Glomerular visceral epithelial cell (primary cell): Measurements from ENCODE around the gene ETV5.

Experiments used
- DNase-seq: peaks from one replicate; pipeline ENCODE4 v3.0.0-alpha.2; 2016; ENCODE audit errors: extremely low spot score

Gene ETV5

DNA sequence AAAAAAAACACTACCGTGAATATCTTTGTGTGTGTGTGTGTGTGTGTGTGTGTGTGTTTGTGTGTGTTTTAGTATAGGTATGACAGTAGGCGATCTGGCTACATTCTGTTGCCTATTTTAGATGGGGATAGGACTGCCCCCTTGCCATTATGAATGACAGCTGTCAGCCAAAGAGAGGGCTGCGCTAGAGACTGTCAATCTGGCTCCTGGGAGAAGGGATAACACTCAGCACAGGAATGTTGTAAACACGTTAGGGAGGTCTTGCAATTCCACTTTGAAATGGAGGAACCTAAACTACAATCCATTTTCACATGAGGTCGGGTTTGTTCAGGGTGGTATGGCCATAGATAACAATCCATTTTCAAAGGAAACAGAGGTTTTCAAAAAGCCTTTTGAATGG, 14.1 kb upstream of the ETV5 start:
- no peak for DNase-seq

DNA sequence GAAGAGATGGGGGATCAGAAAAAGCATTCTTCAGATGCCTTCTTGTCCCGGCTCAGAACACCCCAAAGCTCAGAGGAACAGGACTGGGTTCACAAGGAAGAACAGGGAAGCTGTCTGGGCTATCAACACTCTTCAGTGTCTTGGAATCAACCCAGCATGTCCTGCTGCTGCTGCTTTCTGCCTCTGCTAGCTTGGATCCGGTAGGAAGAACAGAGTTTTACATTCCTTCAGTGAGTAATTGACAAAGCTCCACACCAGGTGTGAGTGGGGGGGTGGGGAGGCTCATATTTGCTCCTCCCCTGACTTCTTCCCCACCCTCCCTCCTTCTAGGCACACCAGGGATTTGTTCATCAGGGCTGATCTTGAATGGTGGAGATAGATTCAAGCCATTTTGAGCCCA, 13.1 kb upstream of the ETV5 start:
- DNase-seq, result no peak

DNA sequence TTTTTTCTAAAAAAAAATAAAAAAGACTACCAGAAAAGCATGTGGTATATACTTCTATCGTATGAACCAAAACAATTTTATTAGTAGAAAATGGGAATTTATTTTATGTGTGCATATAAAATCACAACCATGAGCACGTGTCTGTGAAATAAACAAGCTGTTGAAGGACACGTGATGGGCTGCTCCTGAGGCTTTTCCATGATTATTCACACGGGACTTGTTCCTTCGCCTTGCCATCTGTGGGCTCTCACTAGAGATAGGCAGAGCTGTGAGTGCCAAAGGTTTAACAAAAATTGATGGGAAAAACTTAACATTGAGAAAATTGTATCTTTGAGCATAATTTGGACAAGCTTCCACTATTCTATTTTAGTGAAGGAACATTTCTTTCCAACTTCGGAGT, 12.4 kb upstream of the ETV5 start:
- no peak for DNase-seq

DNA sequence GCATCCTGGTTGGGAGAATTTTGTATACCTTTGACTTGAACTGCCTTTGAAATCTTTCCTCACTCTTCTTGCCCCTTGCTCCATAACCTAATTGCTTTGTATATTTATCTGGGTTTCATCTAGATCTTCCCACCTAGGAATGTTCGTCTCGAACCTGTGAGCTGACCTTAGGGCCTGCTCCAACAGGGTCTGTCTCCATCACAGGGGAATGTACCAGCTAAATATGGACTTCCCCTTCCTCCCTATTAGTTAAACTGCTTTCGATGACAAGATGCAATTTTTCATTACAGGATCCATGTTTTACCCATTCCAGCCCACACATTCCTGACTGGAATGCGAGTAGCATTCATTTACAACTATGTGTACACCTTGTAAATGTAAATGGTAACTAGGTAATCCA, 10.6 kb upstream of the ETV5 start:
- DNase-seq, result no peak

DNA sequence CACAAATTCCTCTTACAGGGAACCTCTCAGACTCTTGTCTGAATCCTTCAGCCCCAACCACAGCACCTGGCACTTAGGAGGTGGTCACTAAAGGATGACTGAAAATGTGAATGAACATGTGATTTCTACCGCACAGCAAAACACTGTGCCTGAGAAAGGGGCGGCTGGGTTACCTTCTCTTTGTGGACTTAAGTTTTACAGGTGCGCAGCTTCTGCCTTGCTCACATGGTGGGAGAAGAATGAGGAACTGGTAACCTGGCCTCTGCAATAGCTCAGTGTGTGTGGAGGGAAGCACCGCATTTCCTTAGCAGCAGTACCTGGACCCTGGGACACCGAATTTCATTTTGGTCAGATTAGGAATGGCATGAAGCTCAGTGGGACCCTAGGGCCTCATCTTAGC, 9.8 kb upstream of the ETV5 start:
- no peak for DNase-seq

DNA sequence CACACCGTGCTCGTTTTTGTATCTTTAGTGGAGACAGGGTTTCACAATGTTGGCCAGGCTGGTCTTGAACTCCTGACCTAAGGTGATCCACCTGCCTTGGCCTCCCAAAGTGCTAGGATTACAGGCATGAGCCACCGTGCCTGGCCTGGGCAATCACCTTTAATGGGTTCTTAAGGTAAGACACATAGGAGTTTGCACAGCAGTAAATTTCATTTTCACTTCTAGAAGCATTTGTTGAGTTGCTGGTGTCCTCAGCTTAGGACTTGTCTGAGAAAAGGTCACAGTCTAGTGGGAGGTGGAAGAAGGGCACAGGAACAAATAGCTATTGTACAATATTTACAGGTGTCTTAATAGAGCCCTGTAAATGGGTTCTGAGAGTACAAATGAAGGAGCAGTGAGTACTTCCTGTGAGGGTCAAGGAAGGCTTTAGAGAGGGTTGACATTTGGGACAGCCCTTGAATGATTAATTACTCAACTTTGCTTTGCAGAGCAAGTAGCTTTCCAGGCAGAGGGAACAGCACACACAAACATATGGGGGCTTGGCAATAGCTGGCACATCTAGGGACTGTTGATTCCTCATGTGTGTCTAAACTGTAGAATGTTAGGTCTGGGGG, 8.7 kb upstream of the ETV5 start:
- no peak for DNase-seq

DNA sequence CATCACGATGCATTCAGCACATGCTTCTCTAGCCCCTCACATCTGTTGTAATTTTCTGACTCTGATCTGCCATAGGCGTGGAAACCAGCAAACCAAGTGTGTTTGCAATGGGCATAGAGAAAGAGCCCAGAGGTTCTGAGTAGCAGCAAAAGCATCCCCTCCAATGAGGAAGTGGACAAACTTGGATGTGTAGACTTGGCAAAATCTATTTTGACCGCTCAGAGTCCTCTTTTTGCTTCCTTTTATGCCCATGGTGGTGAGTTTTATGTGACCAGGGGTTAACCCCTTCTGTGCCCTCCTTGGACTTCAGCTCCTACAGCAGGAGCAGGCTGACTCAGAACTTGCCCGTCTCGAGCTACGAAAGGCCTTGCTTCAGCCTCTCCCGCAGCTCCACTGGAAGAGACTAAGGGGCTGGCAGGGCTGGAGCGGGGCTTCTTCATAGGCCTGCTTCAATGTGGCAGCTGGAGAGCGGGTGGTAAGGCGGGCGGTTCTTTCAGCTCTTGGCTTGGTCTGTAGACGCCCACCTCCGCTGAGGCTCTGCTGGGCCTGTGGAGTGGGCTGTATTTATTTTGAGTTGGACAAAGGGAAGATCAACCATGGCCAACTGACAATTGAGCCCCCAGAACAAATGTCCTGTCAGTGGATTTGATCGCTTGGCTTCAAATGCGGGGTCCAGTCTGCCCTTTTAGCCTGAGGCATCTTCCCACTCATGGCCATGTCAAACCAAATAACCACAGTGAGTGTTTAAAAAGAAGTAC, 6.5 kb upstream of the ETV5 start:
- no peak for DNase-seq

DNA sequence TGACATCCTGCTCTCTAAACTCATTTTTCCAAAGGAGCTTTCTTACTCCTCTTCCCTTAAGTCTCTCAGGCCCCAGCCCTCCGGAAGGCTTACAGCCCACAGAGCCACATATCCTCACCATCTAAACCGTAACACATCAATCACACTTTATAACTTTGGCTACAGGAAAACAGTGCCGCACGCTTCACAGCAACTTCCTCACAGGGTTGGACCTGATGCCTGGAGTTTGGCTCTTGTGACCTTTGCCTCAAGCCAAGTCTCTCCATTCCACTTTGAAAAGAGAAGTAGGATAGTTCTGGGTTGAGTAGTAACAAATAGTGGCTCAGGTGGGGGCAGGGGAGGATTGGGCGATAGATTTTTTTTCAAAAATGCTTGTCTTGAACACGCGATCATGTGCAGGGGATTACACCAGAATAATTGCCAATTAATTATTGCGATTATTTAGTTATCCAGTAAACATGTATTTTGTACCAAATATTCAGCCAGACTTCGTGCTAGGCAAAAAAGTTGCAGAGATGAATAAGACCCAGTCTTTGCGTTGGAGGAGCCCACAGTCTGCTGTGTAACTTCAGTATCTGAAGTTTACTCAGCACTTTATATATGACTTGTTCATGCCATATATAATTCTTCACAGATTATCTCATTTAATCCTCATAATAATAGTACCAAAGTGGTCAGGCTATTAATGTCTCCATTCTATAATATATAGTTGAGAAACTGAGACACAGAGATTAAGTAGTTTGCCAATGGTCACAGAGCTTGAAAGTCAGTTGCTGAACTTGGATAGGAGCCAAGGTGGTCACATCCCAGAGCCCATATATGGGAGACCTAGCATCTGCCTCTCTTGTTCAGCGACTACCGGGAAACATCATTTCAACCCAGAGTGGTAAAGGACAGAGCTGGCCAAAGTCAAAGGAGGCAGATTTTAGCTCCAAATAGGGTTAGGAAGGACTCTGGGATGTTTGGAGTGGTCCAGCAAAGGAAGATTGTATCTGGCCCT, 2.4 kb upstream of the ETV5 start:
- DNase-seq, result no peak

DNA sequence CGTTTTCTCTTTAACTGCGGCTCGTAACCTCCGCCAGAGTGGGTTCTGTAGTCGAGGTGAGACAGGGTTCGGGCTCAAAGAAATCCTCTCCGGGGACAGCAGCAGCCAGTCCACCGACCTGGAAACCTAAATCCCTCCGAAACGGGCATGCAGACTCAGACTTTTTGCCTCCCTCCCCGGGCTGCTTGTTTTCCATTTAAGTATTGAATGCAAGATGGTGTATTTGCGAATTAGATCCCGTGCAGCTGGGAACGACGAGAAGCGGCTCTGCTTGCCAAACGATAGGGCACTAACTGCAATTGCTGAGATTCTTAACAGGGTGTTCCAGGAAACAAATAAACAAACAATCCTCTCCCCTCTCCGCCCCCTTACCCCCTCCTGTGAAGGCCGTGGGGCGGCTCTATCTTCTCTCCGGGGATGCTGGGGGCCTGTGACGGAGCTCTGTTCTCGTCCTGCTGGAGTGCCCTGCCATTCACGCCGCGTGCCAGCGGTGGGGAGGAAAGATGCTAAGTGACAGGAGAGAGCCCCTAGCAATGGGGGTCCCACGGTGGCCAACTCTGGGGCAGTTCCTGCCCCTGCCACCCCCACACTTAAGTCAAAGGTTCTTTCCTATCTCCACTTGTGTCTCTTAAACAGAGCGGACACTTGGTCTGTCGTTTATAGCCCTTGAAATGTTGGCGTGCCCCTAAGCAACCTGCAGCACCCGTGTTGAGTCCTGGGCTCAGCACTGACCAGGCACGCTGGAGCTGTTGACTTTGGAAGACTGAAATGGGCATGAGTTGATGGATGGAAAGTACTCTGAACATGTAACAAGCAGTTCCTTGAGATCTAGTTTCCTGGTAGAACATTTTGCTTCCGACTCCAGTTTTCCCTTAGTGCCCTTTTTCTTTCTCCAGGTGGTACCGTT, 1.3 kb upstream of the ETV5 start:
- no peak for DNase-seq

DNA sequence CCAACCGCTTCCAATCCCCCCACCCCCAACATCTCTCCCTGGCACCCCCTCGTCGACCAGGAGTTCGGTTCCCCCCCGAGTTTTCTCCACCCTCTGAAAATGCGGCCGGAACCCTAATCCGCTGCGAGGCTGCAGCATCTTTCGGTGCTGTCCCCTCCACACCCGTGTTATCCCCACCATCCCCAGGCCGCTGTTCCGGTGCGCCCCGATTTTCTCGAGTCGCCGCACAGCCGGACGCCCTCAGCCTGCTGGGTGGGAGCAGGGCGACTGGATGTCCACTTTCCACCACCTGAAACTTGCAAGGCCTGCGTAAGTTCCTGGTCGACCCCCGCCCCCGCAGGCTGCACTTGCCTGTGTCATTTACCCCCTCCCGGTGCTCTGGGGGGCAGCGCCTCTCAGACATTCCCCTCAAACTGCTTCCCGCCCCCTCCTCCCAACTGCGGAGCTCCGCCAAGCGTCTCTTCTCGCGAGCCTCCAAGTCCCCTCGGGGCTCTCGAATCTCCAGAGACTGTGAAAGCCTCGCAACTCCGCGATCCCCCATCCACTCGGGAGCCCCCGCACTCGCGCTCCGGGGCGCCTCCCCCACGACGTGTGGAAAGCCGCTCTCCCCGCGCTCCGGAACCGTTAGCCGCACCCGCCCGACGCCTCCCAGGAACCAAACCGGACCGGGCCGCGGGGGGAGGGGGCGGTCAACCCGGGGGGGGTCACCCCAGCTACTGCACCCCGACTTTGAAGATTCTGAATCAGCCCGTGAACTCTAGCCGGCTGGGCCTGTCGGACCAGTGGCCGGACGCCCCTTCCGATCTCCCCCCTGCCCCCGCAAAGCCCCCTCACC, 566 bp downstream of the ETV5 start:
- DNase-seq, result peak; percentile 58

DNA sequence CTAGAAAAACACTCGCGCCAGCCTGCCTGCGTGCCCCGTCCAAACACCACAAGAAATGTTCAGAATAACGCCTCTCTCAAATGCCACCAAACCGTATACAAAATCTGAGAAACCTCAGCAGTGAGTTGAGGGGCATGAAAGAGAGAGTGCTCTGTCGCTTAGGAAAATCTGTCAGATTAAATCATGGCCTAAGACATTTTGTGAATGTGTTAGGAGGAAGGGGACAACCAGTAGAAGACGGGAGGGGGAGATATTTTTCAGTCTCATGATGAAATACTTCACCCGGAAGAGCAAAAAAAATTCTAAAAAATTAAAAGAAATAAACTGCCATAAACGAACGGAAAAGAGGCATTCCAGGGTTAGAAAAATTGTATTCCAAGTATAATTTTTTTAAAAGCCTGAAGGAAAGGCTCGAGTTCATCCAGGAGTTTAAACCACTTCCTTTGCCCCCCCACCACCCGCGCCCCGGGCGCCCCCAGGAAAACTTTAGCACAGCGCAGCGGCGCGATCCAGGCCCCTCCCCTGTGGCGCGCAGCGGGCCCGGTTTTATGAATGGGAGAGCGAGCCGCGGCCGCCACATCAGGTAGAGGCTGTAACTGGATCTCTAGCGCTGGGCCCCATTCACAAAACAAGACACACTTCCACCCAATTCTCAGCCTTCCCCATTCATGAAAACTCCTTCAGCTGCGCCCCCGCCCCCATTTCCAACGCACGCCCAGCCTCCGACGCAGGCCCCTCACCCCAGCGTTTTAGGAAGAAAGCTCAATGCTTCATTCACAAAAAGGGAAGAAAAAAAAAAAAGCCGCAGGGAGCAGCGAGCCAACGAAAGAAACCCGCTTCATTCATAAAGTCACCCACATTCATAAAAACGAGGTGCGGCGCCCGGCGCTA, 1.4 kb downstream of the ETV5 start:
- DNase-seq, result peak; percentile 61

DNA sequence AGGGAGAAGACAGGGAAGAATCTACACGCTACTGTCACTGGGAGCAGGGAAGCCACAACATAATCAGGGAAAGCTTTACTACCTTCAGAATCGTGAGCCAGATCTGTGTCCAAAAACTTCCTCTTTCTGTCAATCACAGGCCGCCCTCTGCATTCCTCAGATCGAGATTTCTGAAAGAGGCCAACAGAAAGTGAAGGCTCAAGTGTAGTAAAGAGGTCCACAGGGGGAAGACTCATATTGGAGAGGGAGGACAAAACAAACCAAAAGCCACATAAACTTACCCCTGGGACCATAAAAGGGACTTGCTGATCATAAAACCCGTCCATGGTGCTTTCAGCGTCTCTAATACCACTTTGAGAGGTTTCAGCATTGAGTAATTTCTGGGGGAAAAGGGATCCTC, 3.3 kb downstream of the ETV5 start:
- DNase-seq, result no peak

DNA sequence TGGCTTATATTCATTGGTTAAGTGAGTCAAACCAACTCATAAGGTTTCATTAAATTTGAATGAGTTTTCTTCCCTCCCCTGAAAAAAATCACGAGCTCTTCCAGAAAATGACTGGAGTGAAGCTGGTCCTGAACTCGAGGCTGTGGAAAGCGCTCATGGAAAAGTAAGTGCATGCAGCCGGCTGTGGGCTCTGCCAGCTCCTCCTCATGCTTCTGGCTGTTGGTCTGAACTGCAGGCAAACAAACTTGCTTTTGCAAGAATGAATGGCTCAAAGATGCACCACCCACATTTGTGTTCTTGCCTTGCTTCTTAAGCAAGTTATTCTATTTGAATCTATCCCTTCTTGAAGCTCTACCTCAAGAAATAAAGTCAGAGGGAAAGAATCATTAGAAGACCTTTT, 6.2 kb downstream of the ETV5 start:
- DNase-seq, result no peak

DNA sequence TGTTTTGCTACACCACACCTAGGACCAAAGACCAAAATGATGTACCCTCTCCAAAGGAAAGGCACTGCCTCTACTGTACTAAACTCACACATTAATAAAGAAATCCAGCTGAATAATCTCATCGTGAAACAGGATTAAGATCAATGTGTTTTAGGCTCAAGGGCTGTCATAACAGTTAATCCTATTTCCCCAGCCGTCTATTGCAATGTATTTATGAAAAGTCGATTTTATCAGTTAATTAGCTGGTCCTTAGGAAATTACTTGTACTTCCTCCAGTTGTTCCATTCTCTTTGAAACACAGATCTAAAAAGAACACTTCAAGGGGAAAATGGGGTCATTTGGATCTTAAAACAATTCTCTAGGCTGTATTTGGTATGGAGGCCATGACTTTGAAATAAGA, 8.5 kb downstream of the ETV5 start:
- no peak for DNase-seq

DNA sequence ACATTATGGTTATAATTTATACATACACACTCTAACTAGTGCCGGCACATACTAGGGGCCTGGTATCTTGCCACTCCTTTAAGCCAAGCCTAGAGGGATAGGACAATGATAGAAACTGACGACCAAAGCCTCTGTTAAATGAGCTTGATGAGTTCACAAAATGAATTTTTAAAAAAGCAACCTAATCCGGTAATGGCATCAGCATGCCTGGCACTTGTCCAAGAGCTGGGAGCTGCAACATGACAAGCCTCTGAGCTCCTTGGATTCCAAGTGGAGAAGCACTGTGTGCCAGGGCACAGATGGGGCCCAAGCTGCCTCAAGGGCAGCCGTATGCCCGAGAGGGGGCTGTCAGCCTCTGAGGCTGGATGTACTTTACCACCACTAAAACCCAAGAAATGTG, 9.7 kb downstream of the ETV5 start:
- peak; percentile 21 for DNase-seq

DNA sequence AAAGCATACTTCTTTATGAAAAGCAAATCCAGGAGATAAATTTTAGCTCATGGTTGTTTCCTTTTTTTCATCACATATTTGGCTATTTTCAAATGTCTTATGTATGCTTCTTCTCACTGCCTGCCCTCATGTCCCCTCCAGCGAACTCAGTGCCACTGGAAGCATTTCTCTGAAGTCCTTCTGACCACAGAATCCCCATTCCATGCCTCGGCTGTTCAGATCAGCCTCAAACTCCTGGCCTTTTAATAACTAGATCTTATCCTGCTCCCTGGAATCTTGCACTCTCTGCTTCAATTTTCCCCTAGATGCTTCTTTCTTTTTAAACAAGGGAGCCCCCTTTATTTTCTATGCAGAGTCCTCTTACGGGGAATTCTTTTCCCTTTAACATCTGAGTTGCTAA, 10.1 kb downstream of the ETV5 start:
- DNase-seq, result no peak

DNA sequence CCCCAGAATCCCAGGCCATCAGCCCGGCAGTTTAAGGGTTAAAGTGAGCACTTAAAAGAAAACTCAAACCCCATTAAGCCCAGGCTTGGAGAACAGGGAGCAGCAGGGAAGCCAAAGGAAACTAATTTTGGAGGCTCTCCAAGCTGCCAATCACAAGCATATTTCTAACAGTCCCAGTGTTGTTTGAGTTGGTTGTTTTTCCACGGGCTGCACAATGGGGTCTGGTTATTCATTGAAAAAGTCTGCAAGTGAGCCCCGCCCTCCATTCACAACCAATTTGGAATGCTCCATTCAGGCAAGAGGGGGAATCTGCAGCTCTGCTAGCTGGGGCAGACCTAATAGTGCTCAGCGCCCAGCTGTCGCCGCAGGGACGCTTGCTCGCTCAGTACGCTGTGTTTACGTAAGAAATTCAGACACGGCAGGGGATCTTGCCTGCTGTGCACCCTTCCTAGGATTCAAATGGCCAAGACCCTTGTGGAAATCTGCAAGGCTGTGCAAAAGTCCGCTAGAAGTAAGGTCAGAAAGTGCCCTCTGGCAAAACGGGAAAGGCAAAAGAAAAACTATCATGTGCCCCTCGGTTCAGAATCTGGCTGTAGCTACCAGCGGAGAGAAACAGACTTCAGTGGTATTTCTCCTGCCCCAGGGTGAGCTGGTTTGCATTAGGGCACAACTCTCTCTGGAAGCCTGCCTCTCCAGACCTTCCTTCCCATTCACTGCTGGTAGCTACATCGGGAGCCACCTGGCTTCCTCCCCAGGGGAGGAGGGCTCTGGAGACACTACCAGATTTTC, 11.0 kb downstream of the ETV5 start:
- peak; percentile 59 for DNase-seq

DNA sequence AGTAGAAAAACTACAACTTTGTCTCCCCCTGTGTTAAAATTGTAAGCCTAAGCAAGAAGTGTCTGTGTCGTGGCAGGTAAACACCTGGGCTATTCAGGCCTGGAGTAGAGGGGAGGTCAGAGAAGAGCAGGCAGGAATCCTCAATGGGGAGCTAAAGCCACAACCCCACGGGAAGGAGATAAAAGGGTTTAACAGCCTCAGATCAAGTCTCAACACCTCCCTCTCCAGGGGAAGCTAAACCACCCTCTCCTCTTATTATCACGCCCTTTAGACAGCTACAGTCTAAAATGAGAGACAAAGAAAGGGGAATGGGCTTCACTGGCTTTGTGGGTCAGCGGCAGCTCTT, 11.6 kb downstream of the ETV5 start:
- DNase-seq, result no peak

DNA sequence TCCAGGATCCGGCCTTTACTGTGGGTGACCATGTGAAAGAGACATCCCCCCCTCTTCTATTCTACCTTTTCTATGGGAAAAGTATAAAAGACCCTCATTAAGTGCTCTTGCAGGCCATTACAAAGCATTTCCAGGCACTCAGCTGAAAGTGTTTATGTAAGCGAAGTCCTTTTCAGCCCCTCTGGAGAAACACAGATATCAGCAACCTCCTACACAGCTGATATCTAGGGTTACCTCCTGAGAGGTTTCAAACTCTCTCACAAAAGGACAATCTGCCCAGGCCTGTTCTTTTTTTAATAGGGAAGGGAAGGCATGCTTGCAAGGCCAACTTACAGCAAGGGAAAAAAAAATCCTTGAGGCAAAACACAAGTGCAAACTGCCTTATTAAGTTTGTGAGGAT, 12.6 kb downstream of the ETV5 start:
- no peak for DNase-seq
